HG03378 (cell line): ENCODE results near the gene ZDHHC22.

Experiments used
- ATAC-seq: cut with Tn5 transposase; IDR thresholded peaks from one replicate; pipeline ENCODE4 v1.9.1; 2021; ENCODE audit warnings: mild to moderate bottlenecking, moderate library complexity; ENCODE audit not compliant: unreplicated experiment

Gene ZDHHC22

GRCh38 chr14:77085538-77085937, 56.1 kb downstream of the ZDHHC22 start:
- ATAC-seq = no peak

- no peak for ATAC-seq
Observed at GRCh38 chr14:77084985-77085384, 56.6 kb downstream of the ZDHHC22 start.

GRCh38 chr14:77083082-77083481, 58.5 kb downstream of the ZDHHC22 start:
- no peak for ATAC-seq

- ATAC-seq = no peak
Observed at GRCh38 chr14:77082356-77082755, 59.2 kb downstream of the ZDHHC22 start.
